SK-N-SH (cell line): ENCODE results near the gene GJA3. TPM values are rescaled to one million over a fixed set of nuclear protein-coding genes. Genes with fewer than 3 reads are reported as not detected.

Experiments
- CTCF ChIA-PET: fragments of 300-600, 350-600 bp; formaldehyde crosslinking; extraction: SDS; loops from one replicate; lab custom pipeline; 2021; lab: Yijun Ruan, JAX
- POLR2A ChIA-PET: fragments of 350-600 bp; sonication (Branson Sonifier 250); formaldehyde crosslinking; extraction: SDS; loops from one replicate; lab custom pipeline; 2020; ENCODE audit warnings: antibody characterized with exemption, inconsistent platforms; lab: Yijun Ruan, JAX
- DNase-seq: peaks from one replicate; pipeline ENCODE4 v3.0.0; 2012
- H2AFZ ChIP-seq: fragments of 200-600 bp; sonication (generic); 2 replicates; pipeline ENCODE4 v1.8.1; 2016; ENCODE audit warnings: antibody characterized with exemption, mild to moderate bottlenecking, low read depth
- H3F3A ChIP-seq: fragments of 200-600 bp; sonication (generic); replicated peaks from 2 replicates; pipeline ENCODE3; 2016; ENCODE audit warnings: antibody characterized with exemption, mild to moderate bottlenecking; ENCODE audit not compliant: insufficient read depth
- H3K27ac ChIP-seq, 2 experiments: fragments of 200-500 bp in 1 of 2; fragments of 200-600 bp in 1 of 2; sonication (Bioruptor generic) in 1 of 2; sonication (generic), shearing (Covaris generic) in 1 of 2; 2 replicates each; pipeline versions ENCODE4 v1.5.1 to v1.6.1; 2014 to 2016; ENCODE audit warnings: low read depth in 2 of 2, inconsistent platforms in 1 of 2, low read length in 1 of 2, mild to moderate bottlenecking in 1 of 2, mixed read lengths in 1 of 2
- H3K27me3 ChIP-seq: fragments of 200-600 bp; sonication (generic), shearing (Covaris generic); 2 replicates; pipeline ENCODE4 v1.6.1; 2016; ENCODE audit warnings: mixed run types; ENCODE audit not compliant: insufficient read depth
- H3K36me3 ChIP-seq, 2 experiments: fragments of 200-500 bp in 1 of 2; fragments of 200-600 bp in 1 of 2; sonication (Bioruptor generic) in 1 of 2; sonication (generic) in 1 of 2; replicated peaks in 1 of 2; 2 replicates each; pipeline versions ENCODE3 to v1.5.1; 2014 to 2016; ENCODE audit warnings: low read length in 1 of 2, mild to moderate bottlenecking in 1 of 2; ENCODE audit not compliant: insufficient read depth in 2 of 2, control insufficient read depth in 1 of 2
- H3K4me1 ChIP-seq, 2 experiments: fragments of 200-500 bp in 1 of 2; fragments of 200-600 bp in 1 of 2; sonication (Bioruptor generic) in 1 of 2; sonication (generic), shearing (Covaris generic) in 1 of 2; 2 replicates each; pipeline versions ENCODE4 v1.5.1 to v1.6.1; 2014 to 2016; ENCODE audit warnings: low read depth in 1 of 2, low read length in 1 of 2, mixed run types in 1 of 2; ENCODE audit not compliant: insufficient read depth in 2 of 2, control insufficient read depth in 1 of 2
- H3K4me2 ChIP-seq: fragments of 200-600 bp; sonication (generic), shearing (Covaris generic); 2 replicates; pipeline ENCODE4 v1.6.1; 2017; ENCODE audit warnings: mixed run types
- H3K4me3 ChIP-seq, 2 experiments: fragments of 200-500 bp in 1 of 2; fragments of 200-600 bp in 1 of 2; sonication (Bioruptor generic) in 1 of 2; sonication (generic), shearing (Covaris generic) in 1 of 2; 2 replicates each; pipeline versions ENCODE4 v1.5.1 to v1.8.1; 2014 to 2016; ENCODE audit warnings: low read depth in 2 of 2, inconsistent platforms in 1 of 2, low read length in 1 of 2, mild to moderate bottlenecking in 1 of 2, mixed read lengths in 1 of 2, moderate library complexity in 1 of 2
- H3K79me2 ChIP-seq: fragments of 200-600 bp; sonication (generic); 2 replicates; pipeline ENCODE4 v1.8.1; 2017; ENCODE audit warnings: mild to moderate bottlenecking; ENCODE audit not compliant: insufficient read depth
- H3K9ac ChIP-seq: fragments of 200-600 bp; sonication (generic); 2 replicates; pipeline ENCODE4 v1.6.1; 2017; ENCODE audit warnings: mixed run types
- H3K9me2 ChIP-seq: fragments of 200-600 bp; sonication (generic); 2 replicates; pipeline ENCODE4 v1.6.1; 2017; ENCODE audit warnings: mixed run types
- H3K9me3 ChIP-seq: fragments of 200-600 bp; sonication (generic); 2 replicates; pipeline ENCODE4 v1.6.1; 2017; ENCODE audit warnings: mixed run types, mild to moderate bottlenecking, moderate library complexity
- H4K20me1 ChIP-seq: fragments of 200-600 bp; sonication (generic); 2 replicates; pipeline ENCODE4 v1.6.1; 2017; ENCODE audit warnings: mild to moderate bottlenecking, mixed run types; ENCODE audit not compliant: insufficient read depth
- ELF1 ChIP-seq: IDR thresholded peaks from 2 replicates; pipeline ENCODE4 v1.4.0; 2012
- EP300 ChIP-seq, 2 experiments: IDR thresholded peaks; 2 replicates each; pipeline versions ENCODE4 v1.4.0 to v1.6.1; 2012; ENCODE audit warnings: borderline replicate concordance in 1 of 2, low read depth in 1 of 2, low read length in 1 of 2
- EZH2phosphoT487 ChIP-seq: fragments of 200-600 bp; sonication (generic); IDR thresholded peaks from 2 replicates; pipeline ENCODE4 v1.6.1; 2017; ENCODE audit warnings: low read depth, mixed run types, mild to moderate bottlenecking, antibody characterized with exemption, moderate library complexity, borderline replicate concordance
- IRF3 ChIP-seq: fragments of 150-350 bp; IDR thresholded peaks from 2 replicates; pipeline ENCODE4 v1.6.1; 2016; ENCODE audit warnings: mild to moderate bottlenecking, low read depth, low read length
- MAX ChIP-seq: IDR thresholded peaks from 2 replicates; pipeline ENCODE4 v1.4.0; 2012; ENCODE audit warnings: low read depth
- MEF2A ChIP-seq: IDR thresholded peaks from 2 replicates; pipeline ENCODE4 v1.4.0; 2012; ENCODE audit warnings: low read depth, borderline replicate concordance
- NFIC ChIP-seq: IDR thresholded peaks from 2 replicates; pipeline ENCODE4 v1.4.0; 2012; ENCODE audit warnings: borderline replicate concordance
- NRF1 ChIP-seq: IDR thresholded peaks from 2 replicates; pipeline ENCODE4 v1.6.1; 2012; ENCODE audit warnings: low read depth, mild to moderate bottlenecking, low read length
- RCOR1 ChIP-seq: fragments of 150-350 bp; IDR thresholded peaks from 2 replicates; pipeline ENCODE4 v1.6.1; 2017; ENCODE audit warnings: antibody characterized with exemption, low read length
- RXRA ChIP-seq: IDR thresholded peaks from 2 replicates; pipeline ENCODE4 v1.4.0; 2012; ENCODE audit warnings: low read depth, mild to moderate bottlenecking, borderline replicate concordance
- SMC3 ChIP-seq: IDR thresholded peaks from 2 replicates; pipeline ENCODE4 v1.6.1; 2012; ENCODE audit warnings: low read depth, low read length, improper control_type of control experiment
- TAF1 ChIP-seq: IDR thresholded peaks from 2 replicates; pipeline ENCODE4 v1.6.1; 2012; ENCODE audit warnings: low read depth, mild to moderate bottlenecking, low read length, moderate library complexity, borderline replicate concordance
- USF1 ChIP-seq: IDR thresholded peaks from 2 replicates; pipeline ENCODE4 v1.4.0; 2012; ENCODE audit warnings: low read depth, borderline replicate concordance
- WGBS: methylation state at CpG from one replicate; pipeline ENCODE4 v1.1.6; 2017; ENCODE audit warnings: low lambda C conversion rate; 5-methylcytosine and 5-hydroxymethylcytosine counted together
- polyA plus RNA-seq, 3 experiments: library from polyadenylated mRNA; depleted of rRNA; stranded (reverse); fragments of >200 nt; gene quantifications; 2 replicates each; pipeline ENCODE4 v1.2.3, GENCODE V29; 2012
- TF ChIP-seq, protein P1 (sequence below): fragments of 200-600 bp; sonication (generic); IDR thresholded peaks from 2 replicates; pipeline ENCODE4 v1.6.1; 2017; ENCODE audit warnings: antibody characterized with exemption, mild to moderate bottlenecking, moderate library complexity

GJA3 gene
- polyA plus RNA-seq, 1 of the 3 experiments (the other 2 are of a cell fraction), result not detected

- TF ChIP-seq, protein P1, sequence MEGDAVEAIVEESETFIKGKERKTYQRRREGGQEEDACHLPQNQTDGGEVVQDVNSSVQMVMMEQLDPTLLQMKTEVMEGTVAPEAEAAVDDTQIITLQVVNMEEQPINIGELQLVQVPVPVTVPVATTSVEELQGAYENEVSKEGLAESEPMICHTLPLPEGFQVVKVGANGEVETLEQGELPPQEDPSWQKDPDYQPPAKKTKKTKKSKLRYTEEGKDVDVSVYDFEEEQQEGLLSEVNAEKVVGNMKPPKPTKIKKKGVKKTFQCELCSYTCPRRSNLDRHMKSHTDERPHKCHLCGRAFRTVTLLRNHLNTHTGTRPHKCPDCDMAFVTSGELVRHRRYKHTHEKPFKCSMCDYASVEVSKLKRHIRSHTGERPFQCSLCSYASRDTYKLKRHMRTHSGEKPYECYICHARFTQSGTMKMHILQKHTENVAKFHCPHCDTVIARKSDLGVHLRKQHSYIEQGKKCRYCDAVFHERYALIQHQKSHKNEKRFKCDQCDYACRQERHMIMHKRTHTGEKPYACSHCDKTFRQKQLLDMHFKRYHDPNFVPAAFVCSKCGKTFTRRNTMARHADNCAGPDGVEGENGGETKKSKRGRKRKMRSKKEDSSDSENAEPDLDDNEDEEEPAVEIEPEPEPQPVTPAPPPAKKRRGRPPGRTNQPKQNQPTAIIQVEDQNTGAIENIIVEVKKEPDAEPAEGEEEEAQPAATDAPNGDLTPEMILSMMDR, result no peak
- TF ChIP-seq RCOR1, result no peak
- TF ChIP-seq, all 33 proteins: peak for 0
These were observed 20.3 kb upstream of the GJA3 start (continued) for GRCh38 chr13:20181188-20181587.

GRCh38 chr13:20178156-20178555 is 17.3 kb upstream of the GJA3 start:
- Histone ChIP-seq H3K36me3 (no peaks in the 10 kb centered on the region), H3K79me2 (no peaks in the 10 kb centered on the region), H3K4me2 (0 out of 2 replicates have a peak overlapping the region, but pooled peaks have one; percentile 51), H3K27me3 (peaks cover 89% of the 10 kb centered on the region), H3K9ac (no peak overlapping the region)
- POLR2A ChIA-PET, result no interaction called here
- CTCF ChIA-PET, result interaction anchor here (0.9 kb wide), 1 partner anchor 9 kb away, joined by 3 read pairs; no protein-coding TSS in a partner anchor
- no peak for TF ChIP-seq USF1
- no peak for TF ChIP-seq MEF2A
- no peak for TF ChIP-seq EZH2phosphoT487
- no peak for TF ChIP-seq MAX
- no peak for TF ChIP-seq SMC3
- no peak for TF ChIP-seq NFIC
- TF ChIP-seq, protein P1, result no peak
- TF ChIP-seq IRF3, result no peak
- no peak for TF ChIP-seq NRF1
- TF ChIP-seq TAF1, result no peak
- TF ChIP-seq EP300 (IDR thresholded peaks at IDR 0.05; ENCODE audit: borderline replicate concordance in 1 of 2, low read depth in 1 of 2, low read length in 1 of 2), result no peak
- TF ChIP-seq RXRA, result no peak
- TF ChIP-seq ELF1, result no peak
- TF ChIP-seq, all 33 proteins: peak for 0
- H3K4me1 ChIP-seq, result peaks cover 0 to 10% of the 10 kb centered on the region in 2 experiments; a peak in 2 of 4 replicates
- no peaks in the 10 kb centered on the region for H3K9me2 ChIP-seq
- WGBS, result 26% methylated on average over 5 of the region's 5 CpGs
- DNase-seq, result no peak
- peaks cover 4% of the 10 kb centered on the region for H3F3A ChIP-seq
- H3K27ac ChIP-seq, result no peak overlapping the region
- no peak overlapping the region for H2AFZ ChIP-seq
- H3K9me3 ChIP-seq, result no peaks in the 10 kb centered on the region
- H4K20me1 ChIP-seq, result no peaks in the 10 kb centered on the region
- no peak overlapping the region for H3K4me3 ChIP-seq
